HT1080 (cell line): ENCODE measurements around the gene PRG2. TPM values are rescaled to one million over a fixed set of nuclear protein-coding genes. Genes with fewer than 3 reads are reported as not detected.
"Not testable (repeated sequence)": the region's sequence is repeated elsewhere in the genome, so short reads cannot be mapped to it uniquely, and the experiment has no call there.

ENCODE experiments used
- DNase-seq: peaks from one replicate; pipeline ENCODE4 v3.0.0-alpha.2; 2015; ENCODE audit warnings: low read depth
- total RNA-seq: library from RNA; depleted of rRNA; stranded (reverse); fragments of >200 nt; shearing (Covaris generic); gene quantifications from 2 replicates; pipeline ENCODE4 v1.2.3, GENCODE V29; 2014

The PRG2 gene
- total RNA-seq, 1 experiment from 2014 or later, result not detected

- peak; percentile 49 for DNase-seq
Observed at GRCh38 chr11:57370251-57370650, 20.2 kb downstream of the PRG2 start.

DNA sequence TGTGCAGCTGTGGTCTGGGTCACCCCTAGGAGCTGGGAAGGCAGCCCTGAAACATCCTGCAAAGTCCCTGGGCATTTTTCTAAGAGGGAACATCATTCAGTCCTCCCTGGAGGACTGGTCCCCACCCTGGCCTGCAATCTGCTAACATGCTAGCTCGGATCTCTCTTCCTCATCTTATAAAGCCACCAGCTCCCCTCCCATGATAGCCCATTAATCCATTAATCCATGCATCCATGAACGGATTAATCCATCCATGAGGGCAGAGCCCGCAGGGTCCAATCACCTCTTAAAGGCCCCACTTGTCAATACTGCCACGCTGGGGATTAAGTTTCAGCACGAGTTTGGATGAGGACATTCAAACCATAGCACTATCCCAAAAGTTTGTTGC is 21.6 kb downstream of the PRG2 start:
- no peak for DNase-seq

GRCh38 chr11:57368106-57368844 is 22.2 kb downstream of the PRG2 start:
- DNase-seq, result peak; percentile 38

DNA sequence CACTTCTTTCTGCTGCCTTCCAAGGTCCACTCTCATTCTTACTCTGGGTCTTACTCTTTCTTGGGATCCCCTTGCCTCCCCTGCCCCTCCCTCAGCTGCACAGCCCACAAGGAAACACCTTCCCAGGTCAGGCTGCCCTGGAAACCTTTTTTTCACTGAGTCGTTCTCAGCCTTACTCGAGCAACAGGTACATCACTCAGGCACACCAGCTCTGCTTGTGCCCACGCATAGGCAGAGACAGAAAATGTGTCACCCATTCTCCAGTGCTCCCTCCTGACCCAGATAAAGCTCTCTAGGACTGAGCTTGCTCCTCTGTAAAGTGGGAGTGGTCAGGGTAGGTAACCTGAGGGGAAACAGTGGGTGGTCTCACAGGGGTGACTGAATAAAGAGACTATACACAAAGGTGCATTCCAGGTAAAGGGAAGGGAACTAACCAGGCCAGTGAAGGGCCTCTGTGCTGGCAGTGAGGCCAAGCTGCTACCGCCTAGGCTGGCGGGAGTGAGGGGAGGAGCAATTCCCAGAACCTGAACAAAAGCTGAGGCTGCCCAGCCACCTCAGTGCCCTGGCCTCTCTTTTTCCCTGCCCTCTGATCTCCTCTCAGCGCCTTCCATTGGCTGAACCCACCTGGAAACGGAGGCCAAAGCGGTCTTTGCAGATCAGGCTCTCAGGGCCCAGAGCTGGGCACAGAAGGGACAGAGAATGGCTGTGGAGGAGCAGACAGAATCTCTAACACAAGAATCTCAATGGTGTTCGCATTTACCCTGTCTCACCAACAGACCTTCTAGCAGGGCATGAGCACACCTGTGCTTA is 25.4 kb downstream of the PRG2 start:
- DNase-seq, result no peak

- DNase-seq, result no peak
Observed at GRCh38 chr11:57363131-57364080, 27.0 kb downstream of the PRG2 start.

DNA sequence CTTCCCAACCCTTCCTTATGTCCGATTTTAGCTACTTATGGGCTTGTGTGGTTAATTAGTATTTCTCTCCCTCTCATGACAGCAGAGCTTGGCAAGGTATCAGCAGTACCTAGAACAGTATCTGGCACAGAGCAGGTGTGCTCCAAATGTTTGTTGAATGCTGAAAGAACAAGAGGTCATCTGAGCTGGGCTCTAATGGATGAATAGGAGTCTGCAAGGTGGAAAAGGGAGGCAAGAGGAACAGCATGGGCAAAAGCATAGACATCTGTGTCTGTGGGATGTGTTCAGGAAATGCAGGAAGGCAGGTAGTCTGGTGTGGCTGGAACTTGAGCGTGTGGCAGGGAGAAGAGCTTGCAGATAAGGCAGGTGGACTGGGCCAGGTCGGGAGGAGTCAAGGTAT is 28.5 kb downstream of the PRG2 start:
- DNase-seq, result no peak

GRCh38 chr11:57361420-57361819 is 29.0 kb downstream of the PRG2 start:
- not testable (repeated sequence) for DNase-seq

DNA sequence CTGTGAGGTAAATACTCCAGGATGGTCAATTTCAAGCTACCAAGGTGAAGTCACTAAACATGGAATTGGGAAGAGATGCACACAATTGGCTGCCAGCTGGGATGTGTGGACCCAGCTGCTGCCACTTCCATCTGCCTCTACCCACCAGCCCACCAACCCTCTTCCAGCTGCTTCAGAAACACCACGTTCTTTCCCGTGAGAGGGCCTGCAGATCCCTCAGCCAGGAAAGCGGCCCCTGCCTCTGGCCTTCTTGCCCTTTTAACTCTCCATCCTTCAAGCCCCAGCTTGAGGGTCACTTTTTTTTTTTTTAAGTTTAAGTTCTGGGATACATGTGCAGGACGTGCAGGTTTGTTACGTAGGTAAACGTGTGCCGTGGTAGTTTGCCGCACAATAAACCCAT is 29.5 kb downstream of the PRG2 start:
- DNase-seq, result no peak

DNA sequence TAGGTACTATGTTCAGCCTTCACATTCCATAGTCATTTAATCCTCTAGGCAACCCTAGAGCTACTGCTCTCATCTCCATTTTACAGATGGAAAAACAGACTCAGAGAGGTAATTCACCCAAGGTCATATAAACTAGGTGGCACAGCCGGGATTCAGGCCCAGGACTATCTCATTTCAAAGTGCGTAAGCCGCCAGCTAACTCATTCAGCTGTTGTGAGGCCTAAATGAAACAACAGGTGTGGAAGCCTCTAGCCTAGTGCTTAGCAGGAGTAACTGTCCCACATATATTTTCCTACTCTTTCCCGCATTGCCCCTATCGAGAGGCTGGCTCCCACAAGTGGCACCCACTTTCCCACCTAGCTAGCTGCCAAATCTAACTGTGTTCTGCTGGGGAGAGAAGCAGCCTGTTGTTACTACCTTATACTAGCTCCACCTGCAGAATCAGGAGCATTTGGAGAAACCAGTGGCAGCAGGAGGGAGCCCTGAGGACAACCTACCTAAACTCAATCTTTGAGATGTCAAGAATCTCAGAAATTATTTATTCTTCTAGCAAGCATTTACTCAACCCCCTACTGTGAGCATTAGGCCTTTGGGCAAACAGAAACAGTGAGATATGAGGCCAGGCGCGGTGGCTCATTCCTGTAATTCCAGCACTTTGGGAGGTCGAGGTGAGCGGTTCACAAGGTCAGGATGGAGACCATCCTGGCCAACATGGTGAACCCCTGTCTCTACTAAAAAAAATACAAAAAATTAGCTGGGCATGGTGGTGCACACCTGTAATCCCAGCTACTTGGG is 30.4 kb downstream of the PRG2 start:
- no peak for DNase-seq

GRCh38 chr11:57359396-57359795 is 31.1 kb downstream of the PRG2 start:
- no peak for DNase-seq

GRCh38 chr11:57358991-57359390 is 31.5 kb downstream of the PRG2 start:
- no peak for DNase-seq

DNA sequence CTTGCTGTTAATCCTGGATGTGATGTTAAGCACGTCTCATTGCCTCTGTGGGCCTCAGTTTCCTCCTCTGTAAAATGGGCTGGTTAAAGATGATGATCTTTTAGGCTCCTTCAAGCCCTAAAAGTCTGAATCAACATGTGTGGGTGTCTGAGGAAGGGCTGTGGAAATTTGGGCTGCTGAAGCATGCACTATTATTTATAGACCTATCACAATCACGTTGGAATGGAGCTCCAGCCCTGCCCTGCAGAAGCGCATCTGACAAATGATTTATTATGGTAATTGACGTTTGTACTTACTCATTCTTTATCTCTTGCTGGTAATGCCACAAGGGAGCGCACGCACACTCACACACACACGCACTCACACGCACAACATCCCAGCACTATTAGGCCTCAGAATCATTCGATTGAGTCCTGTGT is 31.9 kb downstream of the PRG2 start:
- no peak for DNase-seq

DNA sequence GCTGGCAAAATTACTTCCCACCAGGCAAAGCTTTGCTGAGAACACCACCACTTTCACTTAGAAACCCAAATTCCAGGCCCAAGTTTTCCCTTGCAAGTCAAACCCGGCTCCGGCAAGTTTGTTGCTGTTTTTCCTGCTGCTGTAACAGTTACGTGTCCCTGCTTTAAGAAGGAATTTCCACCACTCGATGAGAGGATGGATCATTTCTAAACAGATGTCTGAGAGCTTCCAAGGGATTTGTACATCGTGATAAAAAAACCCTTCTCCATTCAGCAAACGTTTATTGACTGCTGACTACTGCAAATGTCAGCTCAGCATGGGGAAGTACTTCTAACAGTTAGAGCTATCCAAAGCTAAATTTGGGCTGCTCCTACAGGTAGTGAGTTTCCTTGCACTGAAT is 32.6 kb downstream of the PRG2 start:
- no peak for DNase-seq

DNA sequence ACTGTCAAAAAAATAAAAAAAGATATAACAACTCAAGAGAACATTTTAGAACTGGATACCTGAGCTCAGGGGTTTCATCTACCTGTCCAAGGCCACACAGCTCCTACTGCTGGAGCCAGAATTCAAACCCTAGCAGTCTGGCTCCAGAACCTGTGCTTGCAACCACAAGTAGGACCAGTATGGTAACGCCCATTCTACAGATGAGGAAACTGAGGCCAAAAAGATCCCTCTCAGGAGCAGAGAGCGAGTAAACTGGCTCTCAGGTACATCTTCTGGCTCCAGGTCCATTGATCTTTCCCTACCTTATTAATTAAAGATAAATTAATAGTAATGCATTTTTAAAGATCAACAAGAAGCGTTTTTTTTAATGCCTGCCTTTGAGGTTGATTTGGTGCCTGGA is 33.1 kb downstream of the PRG2 start:
- no peak for DNase-seq

GRCh38 chr11:57356268-57356667 is 34.2 kb downstream of the PRG2 start:
- DNase-seq, result no peak

DNA sequence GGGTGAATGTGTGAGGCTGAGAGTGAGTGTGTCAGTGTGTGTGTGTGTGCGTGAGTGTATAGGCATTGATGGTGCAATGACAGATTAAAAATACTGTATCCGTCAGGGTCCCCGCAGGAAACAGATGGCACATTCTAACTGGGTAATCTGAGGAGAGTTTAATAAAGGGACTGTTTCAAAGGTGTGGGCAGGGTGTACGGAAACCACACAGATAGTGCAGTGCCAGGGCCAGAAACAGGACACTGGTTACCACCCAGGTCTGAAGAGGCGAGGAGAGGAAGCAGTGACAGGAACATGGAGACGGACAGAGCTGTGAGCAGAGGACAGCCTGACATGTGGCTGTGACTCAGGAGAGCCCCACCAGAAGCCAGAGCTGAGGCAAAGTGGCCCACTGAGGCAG is 35.8 kb downstream of the PRG2 start:
- no peak for DNase-seq

- DNase-seq, result no peak
Observed at GRCh38 chr11:57353852-57354251, 36.6 kb downstream of the PRG2 start.

- no peak for DNase-seq
Observed at GRCh38 chr11:57353446-57353845, 37.0 kb downstream of the PRG2 start.

GRCh38 chr11:57353036-57353435 is 37.4 kb downstream of the PRG2 start:
- DNase-seq, result no peak

GRCh38 chr11:57349491-57350274 is 40.8 kb downstream of the PRG2 start:
- peak; percentile 54 for DNase-seq
